WTC11 (cell line): Measurements from ENCODE around the gene ITPKA. TPM values are rescaled to one million over a fixed set of nuclear protein-coding genes. Genes with fewer than 3 reads are reported as not detected.

Experiments
- ATAC-seq: fragments of 200-7000 bp; cut with Tn5 transposase; 2 replicates; pipeline ENCODE4 v1.10.0; 2021; ENCODE audit warnings: mild to moderate bottlenecking, moderate library complexity
- CTCF ChIA-PET: fragments of 300-600 bp; sonication (Branson Sonifier 250); formaldehyde crosslinking; loops from one replicate; lab custom pipeline; 2021; ENCODE audit warnings: antibody characterized with exemption; lab: Charles Lee
- POLR2A ChIA-PET: fragments of 350-600 bp; sonication (Branson Sonifier 250); formaldehyde crosslinking; loops from one replicate; lab custom pipeline; 2021; ENCODE audit warnings: antibody characterized with exemption; lab: Charles Lee
- DNase-seq: peaks from one replicate; pipeline ENCODE4 v3.0.0; 2021; ENCODE audit warnings: low spot score
- H3K27ac Mint-ChIP-seq: 2 replicates; pipeline ENCODE4 v1.8.0; 2021; ENCODE audit warnings: mixed read lengths
- H3K27me3 Mint-ChIP-seq: 2 replicates; pipeline ENCODE4 v1.8.0; 2021; ENCODE audit warnings: low read depth, mild to moderate bottlenecking, moderate library complexity, mixed read lengths
- H3K36me3 Mint-ChIP-seq: 2 replicates; pipeline ENCODE4 v1.8.0; 2021; ENCODE audit warnings: mixed read lengths
- H3K4me1 Mint-ChIP-seq: 2 replicates; pipeline ENCODE4 v1.8.0; 2022; ENCODE audit warnings: mixed read lengths
- H3K4me3 Mint-ChIP-seq: 2 replicates; pipeline ENCODE4 v1.8.0; 2021; ENCODE audit warnings: mild to moderate bottlenecking, moderate library complexity, mixed read lengths
- H3K9me3 Mint-ChIP-seq: 2 replicates; pipeline ENCODE4 v1.8.0; 2021; ENCODE audit warnings: mixed read lengths
- ATF3 ChIP-seq: sonication (generic); formaldehyde crosslinking; conservative IDR thresholded peaks from 2 replicates; pipeline ENCODE4 v1.8.1; 2022; ENCODE audit warnings: mild to moderate bottlenecking, missing genetic modification reagents
- CREB1 ChIP-seq: sonication (generic); formaldehyde crosslinking; IDR thresholded peaks from 2 replicates; pipeline ENCODE4 v1.8.0; 2023; ENCODE audit warnings: mild to moderate bottlenecking, missing genetic modification reagents
- E2F5 ChIP-seq: sonication (generic); formaldehyde crosslinking; IDR thresholded peaks from 2 replicates; pipeline ENCODE4 v1.8.1; 2022; ENCODE audit warnings: mild to moderate bottlenecking, moderate library complexity, missing genetic modification reagents
- ETV6 ChIP-seq: sonication (generic); formaldehyde crosslinking; IDR thresholded peaks from 2 replicates; pipeline ENCODE4 v1.8.1; 2022; ENCODE audit warnings: mild to moderate bottlenecking, missing genetic modification reagents
- FOXP1 ChIP-seq: sonication (generic); formaldehyde crosslinking; IDR thresholded peaks from 2 replicates; pipeline ENCODE4 v1.8.0; 2022; ENCODE audit warnings: missing genetic modification reagents, mild to moderate bottlenecking, moderate library complexity, borderline replicate concordance
- NR1H2 ChIP-seq: sonication (generic); formaldehyde crosslinking; IDR thresholded peaks from 2 replicates; pipeline ENCODE4 v1.9.0; 2021; ENCODE audit warnings: mild to moderate bottlenecking, moderate library complexity, missing genetic modification reagents
- NR3C1 ChIP-seq: sonication (generic); formaldehyde crosslinking; conservative IDR thresholded peaks from 2 replicates; pipeline ENCODE4 v1.8.1; 2023; ENCODE audit warnings: low read depth, mild to moderate bottlenecking, missing genetic modification reagents
- OVOL2 ChIP-seq: fragments of 250-450 bp; sonication (Bioruptor Pico); IDR thresholded peaks from 2 replicates; pipeline ENCODE4 v1.9.0; 2021; ENCODE audit warnings: mild to moderate bottlenecking, borderline replicate concordance
- PRDM15 ChIP-seq: sonication (generic); formaldehyde crosslinking; IDR thresholded peaks from 2 replicates; pipeline ENCODE4 v1.8.0; 2022; ENCODE audit warnings: missing genetic modification reagents
- PREB ChIP-seq: sonication (generic); formaldehyde crosslinking; IDR thresholded peaks from 2 replicates; pipeline ENCODE4 v1.8.1; 2022; ENCODE audit warnings: mild to moderate bottlenecking, missing genetic modification reagents, moderate library complexity, borderline replicate concordance
- RELA ChIP-seq: sonication (generic); formaldehyde crosslinking; IDR thresholded peaks from 2 replicates; pipeline ENCODE4 v1.8.1; 2022; ENCODE audit warnings: missing genetic modification reagents, mild to moderate bottlenecking, borderline replicate concordance
- SMAD3 ChIP-seq: sonication (generic); formaldehyde crosslinking; IDR thresholded peaks from 2 replicates; pipeline ENCODE4 v1.8.0; 2022; ENCODE audit warnings: missing genetic modification reagents, mild to moderate bottlenecking, borderline replicate concordance
- SP1 ChIP-seq: sonication (generic); formaldehyde crosslinking; conservative IDR thresholded peaks from 2 replicates; pipeline ENCODE4 v1.8.1; 2022; ENCODE audit warnings: missing genetic modification reagents
- STAT6 ChIP-seq: sonication (generic); formaldehyde crosslinking; conservative IDR thresholded peaks from 2 replicates; pipeline ENCODE4 v1.8.1; 2023; ENCODE audit warnings: mild to moderate bottlenecking, low read depth, missing genetic modification reagents, moderate library complexity
- USF2 ChIP-seq: sonication (generic); formaldehyde crosslinking; IDR thresholded peaks from 2 replicates; pipeline ENCODE4 v1.8.1; 2023; ENCODE audit warnings: mild to moderate bottlenecking, missing genetic modification reagents, moderate library complexity
- ZBTB43 ChIP-seq: sonication (generic); formaldehyde crosslinking; IDR thresholded peaks from 2 replicates; pipeline ENCODE4 v1.8.1; 2023; ENCODE audit warnings: mild to moderate bottlenecking, missing genetic modification reagents
- ZNF121 ChIP-seq: sonication (generic); formaldehyde crosslinking; IDR thresholded peaks from 2 replicates; pipeline ENCODE4 v1.8.0; 2023; ENCODE audit warnings: missing genetic modification reagents
- ZNF219 ChIP-seq: sonication (generic); formaldehyde crosslinking; IDR thresholded peaks from 2 replicates; pipeline ENCODE4 v1.8.0; 2023; ENCODE audit warnings: missing genetic modification reagents, mild to moderate bottlenecking, borderline replicate concordance
- ZNF512 ChIP-seq: sonication (generic); formaldehyde crosslinking; IDR thresholded peaks from 2 replicates; pipeline ENCODE4 v1.8.1; 2022; ENCODE audit warnings: missing genetic modification reagents, borderline replicate concordance
- total RNA-seq: library from RNA; stranded (reverse); gene quantifications from 3 replicates; pipeline ENCODE4 v1.2.3, GENCODE V29; 2021

The ITPKA gene
- total RNA-seq, 1 experiment from 2014 or later, result 1.2 TPM

- no peaks in the 10 kb centered on the region for H3K36me3 Mint-ChIP-seq
- peaks cover 7% of the 10 kb centered on the region for H3K4me1 Mint-ChIP-seq
- no peaks in the 10 kb centered on the region for H3K9me3 Mint-ChIP-seq
- TF ChIP-seq ATF3 (CRISPR knock-in tag) (no peak), E2F5 (CRISPR knock-in tag) (no peak)
- H3K4me3 Mint-ChIP-seq, result no peak overlapping the region
- POLR2A ChIA-PET, result no interaction called here
- no peak for ATAC-seq
- H3K27me3 Mint-ChIP-seq, result peaks cover 41% of the 10 kb centered on the region
- no peak overlapping the region for H3K27ac Mint-ChIP-seq
- CTCF ChIA-PET, result interaction anchor here (0.6 kb wide), 1 partner anchor 29 kb away, joined by 3 read pairs; no protein-coding TSS in a partner anchor
- no peak for DNase-seq
These were observed 4.0 kb upstream of the ITPKA start for GRCh38 chr15:41489641-41490040.

GRCh38 chr15:41490355-41490754, 3.3 kb upstream of the ITPKA start:
- ChIA-PET POLR2A (no interaction called here), CTCF (interaction anchor here (0.6 to 1.3 kb wide), 2 partner anchors 17 to 29 kb away, joined by 3 to 4 read pairs; no protein-coding TSS in a partner anchor)
- DNase-seq, result no peak
- peaks cover 7% of the 10 kb centered on the region for H3K4me1 Mint-ChIP-seq
- TF ChIP-seq ETV6 (CRISPR knock-in tag), result no peak
- TF ChIP-seq CREB1 (CRISPR knock-in tag), result no peak
- no peak for TF ChIP-seq ZNF512 (CRISPR knock-in tag)
- TF ChIP-seq SMAD3, result no peak
- TF ChIP-seq STAT6 (CRISPR knock-in tag), result no peak
- no peak for TF ChIP-seq NR1H2 (CRISPR knock-in tag)
- TF ChIP-seq RELA (CRISPR knock-in tag), result no peak
- no peak for TF ChIP-seq USF2 (CRISPR knock-in tag)
- TF ChIP-seq PREB (CRISPR knock-in tag), result no peak
- ATAC-seq, result no peak
- no peak overlapping the region for H3K4me3 Mint-ChIP-seq
- H3K27ac Mint-ChIP-seq, result no peak overlapping the region
- H3K9me3 Mint-ChIP-seq, result no peaks in the 10 kb centered on the region
- H3K36me3 Mint-ChIP-seq, result no peaks in the 10 kb centered on the region
- peaks cover 49% of the 10 kb centered on the region for H3K27me3 Mint-ChIP-seq

GRCh38 chr15:41491889-41492288, 1.8 kb upstream of the ITPKA start:
- ChIA-PET POLR2A (interaction anchor here (0.6 kb wide), 1 partner anchor 60 kb away, joined by 3 read pairs; no protein-coding TSS in a partner anchor), CTCF (interaction anchor here (0.5 to 5.1 kb wide), 5 partner anchors 11 to 112 kb away, joined by 3 to 38 read pairs (median 5); no protein-coding TSS in a partner anchor)
- ATAC-seq (no peak), DNase-seq (no peak)
- H3K4me3 Mint-ChIP-seq, result no peak overlapping the region
- no peaks in the 10 kb centered on the region for H3K9me3 Mint-ChIP-seq
- peaks cover 64% of the 10 kb centered on the region for H3K27me3 Mint-ChIP-seq
- H3K4me1 Mint-ChIP-seq, result peaks cover 14% of the 10 kb centered on the region
- no peaks in the 10 kb centered on the region for H3K36me3 Mint-ChIP-seq
- no peak overlapping the region for H3K27ac Mint-ChIP-seq
- TF ChIP-seq SP1 (CRISPR knock-in tag), result no peak
- no peak for TF ChIP-seq PRDM15
- TF ChIP-seq ZNF121 (CRISPR knock-in tag), result no peak
- TF ChIP-seq ZBTB43 (CRISPR knock-in tag), result no peak
- no peak for TF ChIP-seq OVOL2 (CRISPR knock-in tag)
- no peak for TF ChIP-seq NR3C1
- no peak for TF ChIP-seq CREB1 (CRISPR knock-in tag)
- TF ChIP-seq ZNF219 (CRISPR knock-in tag), result no peak
- no peak for TF ChIP-seq RELA (CRISPR knock-in tag)
- no peak for TF ChIP-seq FOXP1
